ENCODE results near the gene RTP2.
"Not testable (repeated sequence)": the region's sequence is repeated elsewhere in the genome, so short reads cannot be mapped to it uniquely, and the experiment has no call there.

The RTP2 gene

DNA sequence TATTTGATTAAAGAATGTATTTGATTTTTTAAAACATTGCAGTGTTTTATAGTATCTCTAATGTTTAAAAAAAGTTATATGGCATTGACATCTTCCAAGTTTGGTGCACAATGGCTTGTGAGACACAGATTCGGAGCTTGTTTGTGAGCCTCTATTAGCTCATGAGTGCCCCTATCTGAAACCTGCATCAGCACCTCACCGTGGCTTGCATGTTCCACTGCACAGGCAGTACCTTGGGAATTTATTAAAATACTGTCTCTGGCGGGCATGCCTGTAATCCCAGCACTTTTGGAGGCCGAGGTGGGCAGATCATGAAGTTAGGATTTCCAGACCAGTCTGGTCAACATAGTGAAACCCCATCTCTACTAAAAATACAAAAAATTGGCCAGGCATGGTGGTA, 6.8 kb upstream of the RTP2 start:
- DNase-seq, result no peak

GRCh38 chr3:187708696-187709095, 6.3 kb upstream of the RTP2 start:
- no peak for DNase-seq

- DNase-seq, result no peak
Measured at GRCh38 chr3:187706971-187707370, 4.6 kb upstream of the RTP2 start.

GRCh38 chr3:187705164-187705563, 2.8 kb upstream of the RTP2 start:
- no peak for DNase-seq

GRCh38 chr3:187700249-187700648, 2.1 kb downstream of the RTP2 start:
- DNase-seq, result no peak

DNA sequence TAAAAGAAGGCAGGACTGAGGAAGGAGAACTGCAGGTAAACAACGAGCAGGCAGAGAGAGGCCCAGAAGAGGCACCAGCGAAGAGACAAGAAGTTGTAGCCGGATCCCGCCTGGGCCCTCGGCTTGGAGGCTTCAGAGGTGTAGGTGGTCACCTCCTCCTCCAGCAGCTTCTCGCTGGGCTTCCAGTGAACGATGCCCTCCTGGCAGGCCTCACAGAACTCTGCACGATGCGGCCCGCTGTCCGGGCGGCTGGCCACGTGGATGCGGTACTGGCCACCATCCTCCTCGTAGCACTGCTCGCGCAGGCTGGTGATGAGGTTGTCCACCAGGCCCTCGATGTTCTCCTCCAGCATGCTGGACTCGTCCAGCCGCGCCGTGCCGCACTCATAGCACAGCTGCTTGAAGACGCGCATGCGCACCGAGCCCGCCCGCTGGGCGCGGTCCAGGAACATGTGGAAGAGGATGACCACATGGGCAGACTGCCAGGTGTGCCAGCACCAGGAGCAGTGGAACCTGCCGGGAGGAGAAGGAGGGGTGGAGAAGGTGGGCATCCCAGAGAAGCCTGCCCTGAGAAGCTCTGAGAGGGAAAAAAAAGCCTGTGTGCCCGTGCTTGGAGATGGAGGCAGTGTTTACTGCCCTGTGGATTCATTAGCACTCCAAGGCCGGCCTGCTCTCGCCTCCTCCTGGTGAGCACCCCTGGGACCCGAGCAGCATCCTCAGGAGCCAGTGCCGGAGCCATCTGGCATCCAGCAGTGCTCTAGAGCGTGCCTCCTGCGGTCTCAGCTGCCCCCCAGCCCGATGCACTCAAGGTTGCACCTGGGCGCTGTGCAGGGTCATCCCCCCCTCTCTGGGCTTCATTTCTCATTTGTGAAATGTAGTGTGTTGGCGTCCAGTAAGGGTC, 3.6 kb downstream of the RTP2 start:
- DNase-seq, result no peak

GRCh38 chr3:187696021-187696420, 6.3 kb downstream of the RTP2 start:
- no peak for DNase-seq

DNA sequence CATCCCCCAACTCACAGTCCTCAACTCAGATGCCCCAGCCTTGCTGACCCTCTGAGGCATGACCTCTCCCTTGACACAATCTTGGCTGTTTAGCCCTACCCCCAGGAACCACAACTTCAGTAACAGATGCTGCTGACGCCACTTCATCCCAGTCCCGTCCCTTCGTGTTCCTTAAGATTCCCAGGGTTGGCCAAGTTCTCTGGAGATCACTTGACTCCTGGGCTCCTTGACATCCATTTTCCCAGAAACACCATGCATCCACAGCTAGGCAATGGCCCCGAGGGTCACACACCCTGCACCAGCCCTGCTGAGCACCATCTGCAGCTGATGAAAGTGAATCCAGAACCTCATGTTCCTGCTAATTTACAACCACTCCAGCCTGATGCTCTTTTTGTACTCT, 6.9 kb downstream of the RTP2 start:
- no peak for DNase-seq

DNA sequence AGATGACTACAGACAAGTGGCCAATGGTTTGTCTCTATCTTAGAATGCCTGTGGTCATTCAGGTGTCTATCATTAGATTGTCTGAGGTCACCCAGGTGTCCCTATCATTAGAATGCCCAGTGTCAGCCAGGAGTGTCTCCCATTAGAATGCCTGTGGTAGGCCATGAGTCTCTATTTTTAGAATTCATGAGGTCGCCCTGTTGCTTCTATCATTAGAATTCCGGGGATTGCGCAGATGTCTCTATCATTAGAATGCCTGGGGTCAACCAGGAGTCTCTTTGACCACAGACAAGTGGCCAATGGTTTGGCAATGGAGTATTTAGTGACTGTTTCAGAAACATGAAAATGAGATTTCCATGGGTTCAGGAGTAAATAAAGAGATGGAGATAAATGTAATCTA, 7.6 kb downstream of the RTP2 start:
- no peak for DNase-seq

- DNase-seq, result no peak
Measured at GRCh38 chr3:187693431-187693830, 8.9 kb downstream of the RTP2 start.

DNA sequence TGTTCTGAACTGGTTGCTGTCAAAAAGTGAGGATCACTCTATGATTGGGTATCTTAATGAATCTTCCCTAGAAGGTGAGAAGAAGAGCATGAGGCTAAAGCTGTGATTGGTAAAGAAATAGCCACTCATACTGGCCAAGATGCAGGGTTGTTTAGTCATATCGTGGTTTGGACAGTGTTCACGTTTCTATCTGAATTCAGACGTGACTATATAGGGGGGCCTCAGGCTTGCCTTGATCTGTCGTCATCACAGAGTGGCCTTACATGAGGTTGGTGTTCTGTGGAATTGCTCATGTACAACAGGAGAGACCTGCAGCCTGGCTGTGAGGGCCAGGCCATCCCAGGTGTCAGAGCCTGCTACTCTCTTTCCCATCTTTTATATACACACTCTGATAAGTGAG, 12.4 kb downstream of the RTP2 start:
- no peak for DNase-seq

DNA sequence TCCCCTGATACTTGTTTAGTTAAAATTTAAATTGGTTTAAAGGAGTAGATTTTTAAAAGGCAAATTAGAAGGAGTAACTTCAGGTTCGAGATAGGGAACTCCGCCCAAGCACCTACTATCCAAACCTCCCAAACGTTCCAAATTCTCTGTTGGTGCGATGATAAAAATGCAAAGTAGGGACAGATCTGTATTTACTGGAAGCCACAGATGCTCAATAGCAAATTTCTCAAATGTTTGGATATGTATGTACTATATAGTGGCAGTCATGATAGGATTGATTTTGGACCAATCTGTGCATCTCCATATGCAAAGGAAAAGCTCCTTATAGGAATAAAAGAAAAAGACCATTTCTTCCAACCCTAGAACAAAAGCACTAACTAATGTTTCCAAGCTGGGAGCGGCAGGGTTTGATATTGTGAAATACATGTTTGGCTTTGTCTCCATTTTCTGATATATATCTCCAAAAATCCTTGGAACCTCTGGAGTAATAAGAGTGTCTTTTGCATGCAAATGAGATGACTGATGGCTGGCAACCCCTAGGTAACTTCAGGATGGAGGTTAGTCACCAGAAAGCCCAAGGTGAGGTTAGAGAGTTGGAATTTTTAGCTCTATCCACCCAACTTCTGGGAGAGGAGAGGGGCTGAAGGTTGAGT, 15.6 kb downstream of the RTP2 start:
- DNase-seq, result no peak

DNA sequence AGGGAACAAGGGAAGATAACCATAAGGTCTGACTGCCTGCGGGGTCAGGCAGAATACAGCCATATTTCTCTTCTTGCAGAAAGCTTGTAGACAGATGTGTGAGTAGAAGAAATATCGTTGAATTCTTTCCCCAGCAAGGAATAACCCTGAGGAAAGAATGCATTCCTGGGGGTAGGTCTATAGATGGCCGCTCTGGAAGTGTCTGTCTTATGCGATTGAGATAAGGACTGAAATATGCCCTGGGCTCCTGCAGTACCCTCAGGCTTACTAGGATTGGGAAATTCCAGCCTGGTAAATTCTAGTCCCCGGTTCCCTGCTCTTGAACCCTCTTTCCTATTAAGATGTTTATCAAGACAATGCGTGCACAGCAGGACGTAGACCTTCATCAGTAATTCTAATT, 16.4 kb downstream of the RTP2 start:
- no peak for DNase-seq

GRCh38 chr3:187684880-187685279, 17.5 kb downstream of the RTP2 start:
- no peak for DNase-seq

DNA sequence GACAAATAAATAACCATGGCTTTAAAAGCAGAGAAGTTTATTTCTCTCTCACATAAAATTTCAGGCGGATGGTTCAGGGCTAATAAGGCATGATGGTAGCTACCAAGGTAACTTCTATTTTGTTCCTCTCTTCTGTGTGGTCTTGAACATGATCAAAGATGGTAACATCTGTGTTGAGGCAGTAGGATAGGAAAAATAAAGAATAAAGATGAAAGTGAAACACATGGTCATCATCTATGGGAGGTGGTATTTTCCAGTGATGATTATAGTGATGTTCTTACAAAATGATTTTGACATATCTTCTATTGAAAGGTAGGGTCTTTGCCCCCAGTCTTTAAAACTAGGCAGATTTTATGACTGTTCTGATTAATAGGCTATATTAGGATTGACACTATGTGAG, 17.9 kb downstream of the RTP2 start:
- no peak for DNase-seq

DNA sequence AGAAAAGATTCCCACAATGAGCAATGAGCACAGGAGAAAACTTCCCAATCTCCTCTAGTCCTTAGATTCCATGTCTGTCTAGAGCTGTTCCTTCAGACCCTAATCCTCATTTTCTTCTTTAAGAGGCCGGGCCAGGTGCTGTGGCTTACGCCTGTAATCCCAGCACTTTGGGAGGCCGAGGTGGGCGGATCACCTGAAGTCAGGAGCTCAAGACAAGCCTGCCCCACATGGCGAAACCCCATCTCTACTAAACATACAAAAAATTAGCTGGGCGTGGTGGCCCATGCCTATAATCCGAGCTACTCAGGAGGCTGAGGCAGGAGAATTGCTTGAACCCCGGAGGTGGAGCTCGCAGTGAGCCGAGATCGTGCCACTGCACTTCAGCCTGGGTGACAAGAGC, 20.6 kb downstream of the RTP2 start:
- DNase-seq, result not testable (repeated sequence)

GRCh38 chr3:187679638-187680396, 22.5 kb downstream of the RTP2 start:
- peak; percentile 55 for DNase-seq

DNA sequence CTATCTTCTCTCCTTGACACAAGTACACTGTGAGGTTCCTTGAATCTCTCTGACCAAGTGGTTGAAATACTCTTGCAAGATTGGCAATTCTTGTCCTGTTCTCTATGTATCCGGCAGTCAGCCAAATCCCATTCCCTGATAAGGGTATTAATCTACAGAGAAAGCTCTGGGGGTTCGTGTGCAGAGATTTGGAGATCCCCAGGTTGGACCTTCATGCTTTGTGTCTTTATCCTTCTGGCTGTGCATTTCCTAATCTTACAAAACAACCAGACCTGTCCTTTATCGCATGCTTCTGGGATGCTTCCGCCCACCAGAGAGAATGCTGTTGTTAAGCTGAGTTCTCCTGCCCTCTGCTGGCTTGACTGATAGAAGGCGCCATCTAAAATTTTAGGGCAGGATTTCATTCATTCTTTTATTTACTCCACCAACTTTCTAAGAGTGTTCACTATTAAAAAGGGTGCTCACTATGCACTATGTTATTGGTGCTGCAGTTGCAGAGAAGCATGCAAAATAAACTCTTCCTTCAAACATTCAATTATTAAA, 23.6 kb downstream of the RTP2 start:
- DNase-seq, result no peak

GRCh38 chr3:187677604-187678003, 24.8 kb downstream of the RTP2 start:
- no peak for DNase-seq

DNA sequence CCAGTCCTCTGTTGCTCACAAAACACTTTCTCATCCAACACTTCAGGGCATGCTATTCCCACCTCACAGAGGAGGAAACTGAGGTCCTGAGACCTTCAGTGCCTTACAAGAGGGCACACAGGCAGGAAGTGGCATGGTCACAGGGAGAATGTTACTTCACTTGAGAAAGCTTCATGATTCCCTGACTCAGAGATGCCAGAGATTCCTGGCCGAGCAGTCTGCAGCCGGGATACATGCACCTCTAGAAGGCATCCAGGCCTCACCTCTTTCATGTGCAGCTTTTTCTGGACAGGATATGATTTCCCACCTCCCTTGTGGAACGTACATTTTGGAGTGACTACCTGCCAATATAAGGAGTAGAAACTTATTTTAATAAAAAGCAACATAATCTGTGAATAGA, 29.3 kb downstream of the RTP2 start:
- no peak for DNase-seq

DNA sequence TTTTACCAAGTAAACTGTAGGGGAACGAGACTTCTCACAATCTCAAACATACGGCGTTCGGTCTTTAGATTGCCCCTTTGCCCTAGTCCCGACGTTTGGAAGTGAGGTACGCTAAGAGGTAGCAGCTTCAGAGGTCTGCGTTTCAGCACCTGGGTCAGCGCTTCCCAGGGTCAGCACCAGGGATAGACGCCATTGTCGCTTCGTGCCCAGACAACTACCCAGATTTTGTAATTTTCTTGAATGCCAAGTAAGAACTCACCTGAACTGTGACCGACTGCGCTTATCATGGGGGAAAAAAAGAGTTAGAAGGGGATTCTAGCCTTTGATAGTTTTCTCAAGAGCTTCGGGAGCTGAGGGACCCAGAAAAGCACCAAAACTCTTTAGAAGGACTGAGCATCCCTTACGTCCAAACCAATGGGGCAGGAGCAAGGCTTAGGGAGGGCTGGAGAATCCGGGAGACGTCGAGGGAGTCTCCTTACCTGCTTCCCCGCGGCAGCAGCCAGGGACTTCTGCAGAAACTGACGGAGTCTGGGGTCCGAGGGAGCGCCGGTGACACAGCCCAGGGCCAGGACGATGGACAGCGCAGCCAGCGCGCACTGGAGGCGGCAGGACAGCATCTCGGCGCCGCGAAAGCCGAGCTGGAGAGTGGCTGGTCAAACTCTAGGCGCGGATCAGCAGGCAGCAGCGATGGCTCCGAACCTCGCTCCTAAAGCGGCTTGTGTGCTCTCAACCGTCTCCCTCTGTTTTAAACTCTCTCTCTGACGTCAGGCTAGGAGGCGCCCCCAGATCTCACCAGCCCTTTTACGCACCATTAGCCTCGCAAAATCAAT, 32.5 kb downstream of the RTP2 start, which contains the start of gene SST:
Gene SST, minus strand, starts transcription at position 720 of the 830 bp plus-strand sequence. Its CDS starts 103 bp downstream, at position 617.
- DNase-seq, result no peak

DNA sequence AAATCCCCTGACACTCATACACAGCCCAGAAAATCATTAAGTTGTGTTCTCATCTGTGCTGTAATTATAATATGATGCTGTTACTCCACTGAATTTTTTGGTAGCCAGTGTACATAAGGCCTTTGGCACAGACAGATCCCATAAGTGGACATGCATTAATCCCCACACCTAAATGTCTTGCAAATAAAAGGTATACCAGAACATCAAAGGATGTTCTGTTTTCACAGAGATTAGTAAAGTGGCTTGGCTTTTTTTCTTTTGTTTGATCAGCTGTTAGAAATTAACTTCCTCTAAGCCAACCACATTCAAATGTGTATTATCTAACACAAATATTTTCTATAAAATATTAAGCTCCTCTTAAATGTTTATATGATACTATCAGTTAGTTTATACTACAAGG, 34.8 kb downstream of the RTP2 start:
- DNase-seq, result no peak
